ENCODE measurements around the gene CAVIN3. TPM values are rescaled to one million over a fixed set of nuclear protein-coding genes. Genes with fewer than 3 reads are reported as not detected.

CAVIN3 gene
- total RNA-seq, 4 donors from 2014 or later = 12.9 to 53.6 (median 34.1) TPM

DNA sequence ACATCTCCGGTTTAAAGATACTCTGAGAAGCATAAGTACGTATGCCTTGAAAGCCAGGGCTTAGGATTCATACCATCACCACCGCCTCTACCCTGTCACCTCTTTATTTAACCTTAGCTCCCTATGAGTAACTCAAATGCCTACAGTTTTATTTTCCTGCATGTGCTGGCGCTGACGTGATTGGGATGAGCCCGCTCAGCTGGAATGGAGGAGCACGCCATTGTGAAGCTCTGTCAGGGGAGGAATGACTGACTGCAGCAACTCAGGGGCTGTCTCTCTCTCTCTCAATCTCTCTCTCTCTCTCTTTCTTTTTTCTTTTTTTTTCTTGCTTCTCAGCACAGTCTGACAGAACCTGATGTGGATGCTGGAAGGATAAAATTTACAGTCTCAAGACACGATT lies 12.4 kb downstream of the CAVIN3 start:
- H3K27ac ChIP-seq = no peak overlapping the region
- intact Hi-C loops (cut with DNase I; ENCODE audit: low total_unique reads) (no loop called here), in situ Hi-C loops (cut with MboI; ENCODE audit: low sequenced_read_pairs in 4 of 4) (loop anchor here in 1 of 4 donors (25.0 kb wide), 1 partner anchor 296 kb away; the partner anchor contains the start of gene OR56A4)
- H3K4me1 ChIP-seq = no peaks in the 10 kb centered on the region
- no peak overlapping the region for H3K4me3 ChIP-seq
- H3K27me3 ChIP-seq = no peaks in the 10 kb centered on the region
- no peaks in the 10 kb centered on the region for H3K9me3 ChIP-seq
- TF ChIP-seq, protein P1, sequence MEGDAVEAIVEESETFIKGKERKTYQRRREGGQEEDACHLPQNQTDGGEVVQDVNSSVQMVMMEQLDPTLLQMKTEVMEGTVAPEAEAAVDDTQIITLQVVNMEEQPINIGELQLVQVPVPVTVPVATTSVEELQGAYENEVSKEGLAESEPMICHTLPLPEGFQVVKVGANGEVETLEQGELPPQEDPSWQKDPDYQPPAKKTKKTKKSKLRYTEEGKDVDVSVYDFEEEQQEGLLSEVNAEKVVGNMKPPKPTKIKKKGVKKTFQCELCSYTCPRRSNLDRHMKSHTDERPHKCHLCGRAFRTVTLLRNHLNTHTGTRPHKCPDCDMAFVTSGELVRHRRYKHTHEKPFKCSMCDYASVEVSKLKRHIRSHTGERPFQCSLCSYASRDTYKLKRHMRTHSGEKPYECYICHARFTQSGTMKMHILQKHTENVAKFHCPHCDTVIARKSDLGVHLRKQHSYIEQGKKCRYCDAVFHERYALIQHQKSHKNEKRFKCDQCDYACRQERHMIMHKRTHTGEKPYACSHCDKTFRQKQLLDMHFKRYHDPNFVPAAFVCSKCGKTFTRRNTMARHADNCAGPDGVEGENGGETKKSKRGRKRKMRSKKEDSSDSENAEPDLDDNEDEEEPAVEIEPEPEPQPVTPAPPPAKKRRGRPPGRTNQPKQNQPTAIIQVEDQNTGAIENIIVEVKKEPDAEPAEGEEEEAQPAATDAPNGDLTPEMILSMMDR (IDR thresholded peaks at IDR 0.05 in 4 of 5, conservative IDR thresholded peaks at IDR 0.05 in 1 of 5) = no peak
- no peak for TF ChIP-seq POLR2A (IDR thresholded peaks at IDR 0.05)
- ATAC-seq = no peak
- no peak for DNase-seq
- no peaks in the 10 kb centered on the region for H3K36me3 ChIP-seq

DNA sequence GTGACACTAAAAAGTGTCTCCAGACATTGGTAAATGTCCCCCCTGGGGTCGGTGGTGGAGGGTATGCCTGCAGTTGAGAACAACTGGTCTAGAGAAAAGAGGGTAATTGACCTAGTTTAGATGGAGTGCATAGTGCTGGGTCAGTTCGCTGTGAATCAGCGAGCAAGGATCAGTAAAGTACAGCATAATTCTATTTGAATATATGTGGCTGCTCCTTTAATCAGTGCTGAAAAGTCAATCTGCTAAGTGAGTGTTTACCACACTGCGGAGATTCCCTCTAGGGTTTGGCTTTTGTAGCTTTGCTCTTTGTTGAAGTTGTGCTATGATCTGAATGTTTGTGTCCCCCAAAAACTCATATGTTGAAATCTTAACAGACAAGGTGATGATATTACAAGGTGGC lies 15.0 kb downstream of the CAVIN3 start:
- DNase-seq = no peak
- H3K4me1 ChIP-seq = no peaks in the 10 kb centered on the region
- H3K36me3 ChIP-seq = no peaks in the 10 kb centered on the region
- ATAC-seq = no peak
- no peak overlapping the region for H3K27ac ChIP-seq
- intact Hi-C loops (cut with DNase I; ENCODE audit: low total_unique reads) = no loop called here
- H3K4me3 ChIP-seq = no peak overlapping the region
- TF ChIP-seq, protein P1 (IDR thresholded peaks at IDR 0.05 in 4 of 5, conservative IDR thresholded peaks at IDR 0.05 in 1 of 5) = no peak
- TF ChIP-seq POLR2A (IDR thresholded peaks at IDR 0.05) = no peak
- H3K9me3 ChIP-seq = no peaks in the 10 kb centered on the region
- H3K27me3 ChIP-seq = no peaks in the 10 kb centered on the region
- in situ Hi-C loops (cut with MboI; ENCODE audit: low sequenced_read_pairs in 4 of 4) = loop anchor here in 1 of 4 donors (25.0 kb wide), 1 partner anchor 293 kb away; the partner anchor contains the start of gene OR56A4

DNA sequence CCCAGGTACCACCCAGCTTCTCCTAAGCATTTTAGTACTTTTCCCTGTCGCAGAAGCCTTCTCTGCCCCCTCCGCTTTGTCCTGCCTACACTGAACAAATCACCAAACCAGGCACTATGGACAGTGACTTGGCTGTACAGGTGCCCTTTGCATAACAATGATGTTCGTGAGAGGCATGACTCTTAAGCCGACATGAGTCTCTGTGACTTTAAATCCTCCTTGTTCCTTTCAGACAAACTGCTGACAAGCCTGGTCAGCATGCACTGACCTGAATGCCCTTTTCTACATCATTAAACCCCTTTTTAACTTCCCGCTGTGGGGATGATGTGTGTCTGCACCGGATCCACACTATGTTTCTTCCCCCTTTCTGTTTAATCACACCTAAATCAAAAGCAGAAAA lies 16.6 kb downstream of the CAVIN3 start:
- in situ Hi-C loops (cut with MboI; ENCODE audit: low sequenced_read_pairs in 4 of 4) (loop anchor here in 1 of 4 donors (25.0 kb wide), 1 partner anchor 291 kb away; the partner anchor contains the start of gene OR56A4), intact Hi-C loops (cut with DNase I; ENCODE audit: low total_unique reads) (no loop called here)
- TF ChIP-seq POLR2A (IDR thresholded peaks at IDR 0.05) = no peak
- TF ChIP-seq, protein P1 (IDR thresholded peaks at IDR 0.05 in 4 of 5, conservative IDR thresholded peaks at IDR 0.05 in 1 of 5) = no peak
- DNase-seq (no peak), ATAC-seq (no peak)
- no peaks in the 10 kb centered on the region for H3K9me3 ChIP-seq
- H3K27me3 ChIP-seq = no peaks in the 10 kb centered on the region
- H3K27ac ChIP-seq = no peak overlapping the region
- no peaks in the 10 kb centered on the region for H3K36me3 ChIP-seq
- no peak overlapping the region for H3K4me3 ChIP-seq
- no peaks in the 10 kb centered on the region for H3K4me1 ChIP-seq

DNA sequence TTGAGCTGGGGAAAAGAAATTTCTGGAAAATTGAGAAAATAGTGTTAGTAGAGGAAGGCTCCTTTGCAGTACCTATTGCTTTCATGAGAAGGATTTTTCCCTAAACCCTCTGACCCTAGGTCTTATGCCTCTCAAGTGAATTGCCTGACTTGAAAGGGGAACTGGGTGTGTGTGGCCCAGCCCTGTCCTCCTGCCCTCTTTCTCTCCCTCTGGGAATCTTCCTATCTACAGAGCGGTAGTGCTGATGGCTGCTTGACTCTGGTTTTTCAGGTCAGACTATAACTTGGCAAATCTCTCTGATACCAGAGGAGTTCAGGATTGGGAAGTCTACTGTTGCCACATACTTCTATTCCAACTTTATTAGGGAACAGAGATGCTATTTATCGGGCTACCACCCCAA lies 19.2 kb downstream of the CAVIN3 start:
- no peaks in the 10 kb centered on the region for H3K9me3 ChIP-seq
- no peak overlapping the region for H3K4me3 ChIP-seq
- no peaks in the 10 kb centered on the region for H3K36me3 ChIP-seq
- DNase-seq = no peak
- no peaks in the 10 kb centered on the region for H3K27me3 ChIP-seq
- no peak overlapping the region for H3K27ac ChIP-seq
- in situ Hi-C loops (cut with MboI; ENCODE audit: low sequenced_read_pairs in 4 of 4) (loop anchor here in 1 of 4 donors (25.0 kb wide), 1 partner anchor 289 kb away; the partner anchor contains the start of gene OR56A4), intact Hi-C loops (cut with DNase I; ENCODE audit: low total_unique reads) (no loop called here)
- no peak for ATAC-seq
- TF ChIP-seq, protein P1 (IDR thresholded peaks at IDR 0.05 in 4 of 5, conservative IDR thresholded peaks at IDR 0.05 in 1 of 5) = no peak
- TF ChIP-seq POLR2A (IDR thresholded peaks at IDR 0.05) = no peak
- no peaks in the 10 kb centered on the region for H3K4me1 ChIP-seq

DNA sequence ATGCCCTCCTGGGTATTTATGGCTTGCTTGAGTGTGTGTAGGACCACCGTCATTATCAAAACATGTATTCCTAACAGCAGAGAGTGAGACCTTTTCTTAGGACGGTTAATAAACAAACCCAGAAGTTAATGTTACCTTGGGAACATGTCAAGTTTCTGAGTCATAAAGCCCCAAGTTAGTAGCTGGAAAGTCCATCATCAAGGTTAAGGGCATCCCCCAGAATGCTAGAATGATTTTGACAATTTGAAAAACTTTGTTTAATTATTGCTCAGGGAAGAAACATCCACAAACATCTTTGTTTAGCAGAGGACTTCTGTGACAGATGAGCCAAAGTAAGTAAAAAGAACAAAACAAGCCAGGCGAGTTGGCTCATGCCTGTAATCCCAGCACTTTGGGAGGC lies 20.0 kb downstream of the CAVIN3 start:
- ATAC-seq (no peak), DNase-seq (no peak)
- no peak overlapping the region for H3K4me3 ChIP-seq
- no peak for TF ChIP-seq POLR2A (IDR thresholded peaks at IDR 0.05)
- TF ChIP-seq, protein P1 (IDR thresholded peaks at IDR 0.05 in 4 of 5, conservative IDR thresholded peaks at IDR 0.05 in 1 of 5) = no peak
- H3K27me3 ChIP-seq = no peaks in the 10 kb centered on the region
- H3K36me3 ChIP-seq = no peaks in the 10 kb centered on the region
- H3K27ac ChIP-seq = no peak overlapping the region
- no peaks in the 10 kb centered on the region for H3K4me1 ChIP-seq
- no peaks in the 10 kb centered on the region for H3K9me3 ChIP-seq
- in situ Hi-C loops (cut with MboI; ENCODE audit: low sequenced_read_pairs in 4 of 4) = loop anchor here in 1 of 4 donors (25.0 kb wide), 1 partner anchor 288 kb away; the partner anchor contains the start of gene OR56A4
- intact Hi-C loops (cut with DNase I; ENCODE audit: low total_unique reads) = no loop called here
